MCF 10A (cell line): ENCODE measurements around the gene INTS14. TPM values are rescaled to one million over a fixed set of nuclear protein-coding genes. Genes with fewer than 3 reads are reported as not detected.

Experiments used
- BruUV-seq: library from RNA; stranded (reverse); fragments of 400-500 nt; replicated peaks from 2 replicates; lab custom pipeline; 2021; lab: Mats Ljungman, UMichigan
- CTCF ChIA-PET: fragments of 300-600 bp; sonication (Branson Sonifier 250); formaldehyde crosslinking; extraction: SDS; loops from one replicate; lab custom pipeline; 2021; ENCODE audit warnings: antibody characterized with exemption, inconsistent platforms; lab: Yijun Ruan, JAX
- POLR2A ChIA-PET: fragments of 300-600, 350-650 bp; sonication (Branson Sonifier 250); formaldehyde crosslinking; extraction: SDS; loops from one replicate; lab custom pipeline; 2020; ENCODE audit warnings: antibody characterized with exemption, inconsistent platforms; lab: Yijun Ruan, JAX
- DNase-seq: peaks from one replicate; pipeline ENCODE4 v3.0.0-alpha.2; 2018; ENCODE audit not compliant: unreplicated experiment
- H3K27ac Mint-ChIP-seq: one replicate; pipeline ENCODE4 v1.8.0; 2022; ENCODE audit warnings: mild to moderate bottlenecking, low read depth, mixed read lengths; ENCODE audit not compliant: unreplicated experiment
- H3K27me3 Mint-ChIP-seq: one replicate; pipeline ENCODE4 v1.8.0; 2022; ENCODE audit warnings: mixed read lengths; ENCODE audit not compliant: insufficient read depth, unreplicated experiment
- H3K36me3 Mint-ChIP-seq: one replicate; pipeline ENCODE4 v1.8.0; 2022; ENCODE audit warnings: mild to moderate bottlenecking, moderate library complexity, mixed read lengths; ENCODE audit not compliant: insufficient read depth, unreplicated experiment
- H3K4me1 Mint-ChIP-seq: one replicate; pipeline ENCODE4 v1.8.0; 2022; ENCODE audit warnings: mixed read lengths; ENCODE audit not compliant: insufficient read depth, unreplicated experiment
- H3K4me3 Mint-ChIP-seq: one replicate; pipeline ENCODE4 v1.8.0; 2022; ENCODE audit warnings: mild to moderate bottlenecking, moderate library complexity, mixed read lengths; ENCODE audit not compliant: unreplicated experiment
- H3K9me3 Mint-ChIP-seq: one replicate; pipeline ENCODE4 v1.8.0; 2022; ENCODE audit warnings: mixed read lengths; ENCODE audit not compliant: unreplicated experiment
- intact Hi-C: fragments of 100-400 bp; cut with micrococcal nuclease; formaldehyde crosslinking; loops from 2 replicates; pipeline ENCODE4 v1.14.1; 2022
- total RNA-seq: library from RNA; stranded (reverse); gene quantifications from 2 replicates; pipeline ENCODE4 v1.2.3, GENCODE V29; 2022
- TF ChIP-seq, protein P1 (sequence below): fragments of 200-600 bp; IDR thresholded peaks from one replicate; pipeline ENCODE4 v1.8.0; 2022; ENCODE audit warnings: antibody characterized with exemption, mild to moderate bottlenecking; ENCODE audit not compliant: unreplicated experiment

INTS14 gene
- total RNA-seq, 1 experiment from 2014 or later: 47.0 TPM

DNA sequence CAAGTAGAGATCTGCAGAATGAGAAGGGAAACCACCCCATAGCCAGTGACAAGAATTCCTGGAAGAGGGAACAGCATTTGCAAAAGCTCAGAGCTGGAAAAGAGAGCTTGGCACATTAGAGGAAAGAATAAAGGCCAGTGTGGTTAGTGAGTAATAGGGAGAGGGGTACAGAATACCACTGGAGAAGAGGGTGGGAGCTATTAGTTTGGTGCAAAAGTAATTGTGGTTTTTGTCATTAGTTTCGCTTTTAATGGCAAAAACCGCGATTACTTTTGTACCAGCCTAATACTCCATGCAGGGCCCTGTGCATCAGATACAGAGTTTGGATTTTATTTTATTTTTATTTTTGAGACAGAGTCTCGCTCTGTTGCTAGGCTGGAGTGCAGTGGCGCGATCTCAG, 20.6 kb upstream of the INTS14 start:
- no peaks in the 10 kb centered on the region for H3K9me3 Mint-ChIP-seq
- BruUV-seq: no TSS peak

DNA sequence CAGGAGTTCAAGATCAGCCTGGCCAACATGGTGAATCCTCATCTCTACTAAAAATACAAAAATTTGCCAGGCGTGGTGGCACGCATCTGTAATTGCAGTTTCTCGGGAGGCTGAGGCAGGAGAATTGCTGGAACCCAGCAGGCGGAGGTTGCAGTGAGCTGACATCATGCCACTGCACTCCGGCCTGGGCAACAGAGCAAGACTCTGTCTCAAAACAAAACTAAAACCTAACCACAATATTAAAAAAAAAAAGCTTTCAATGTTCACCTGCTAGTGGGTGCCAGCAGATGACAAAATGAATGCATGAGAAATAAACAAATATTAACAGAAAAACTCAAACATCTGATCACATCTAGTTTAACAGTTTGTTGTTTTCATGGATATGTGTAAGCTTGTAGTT, 19.8 kb upstream of the INTS14 start:
- Mint-ChIP-seq H3K4me3 (no peak overlapping the region), H3K9me3 (no peaks in the 10 kb centered on the region), H3K36me3 (peaks cover 7% of the 10 kb centered on the region), H3K4me1 (peaks cover 11% of the 10 kb centered on the region), H3K27me3 (no peaks in the 10 kb centered on the region), H3K27ac (no peak overlapping the region)
- ChIA-PET CTCF (interaction anchor here (0.5 to 1.4 kb wide), 2 partner anchors 18 to 314 kb away, joined by 3 read pairs; no protein-coding TSS in a partner anchor), POLR2A (no interaction called here)
- TF ChIP-seq, protein P1, sequence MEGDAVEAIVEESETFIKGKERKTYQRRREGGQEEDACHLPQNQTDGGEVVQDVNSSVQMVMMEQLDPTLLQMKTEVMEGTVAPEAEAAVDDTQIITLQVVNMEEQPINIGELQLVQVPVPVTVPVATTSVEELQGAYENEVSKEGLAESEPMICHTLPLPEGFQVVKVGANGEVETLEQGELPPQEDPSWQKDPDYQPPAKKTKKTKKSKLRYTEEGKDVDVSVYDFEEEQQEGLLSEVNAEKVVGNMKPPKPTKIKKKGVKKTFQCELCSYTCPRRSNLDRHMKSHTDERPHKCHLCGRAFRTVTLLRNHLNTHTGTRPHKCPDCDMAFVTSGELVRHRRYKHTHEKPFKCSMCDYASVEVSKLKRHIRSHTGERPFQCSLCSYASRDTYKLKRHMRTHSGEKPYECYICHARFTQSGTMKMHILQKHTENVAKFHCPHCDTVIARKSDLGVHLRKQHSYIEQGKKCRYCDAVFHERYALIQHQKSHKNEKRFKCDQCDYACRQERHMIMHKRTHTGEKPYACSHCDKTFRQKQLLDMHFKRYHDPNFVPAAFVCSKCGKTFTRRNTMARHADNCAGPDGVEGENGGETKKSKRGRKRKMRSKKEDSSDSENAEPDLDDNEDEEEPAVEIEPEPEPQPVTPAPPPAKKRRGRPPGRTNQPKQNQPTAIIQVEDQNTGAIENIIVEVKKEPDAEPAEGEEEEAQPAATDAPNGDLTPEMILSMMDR: no peak
- BruUV-seq: no TSS peak
- intact Hi-C loops: no loop called here
- DNase-seq: no peak

More for the DNA sequence above, 20.6 kb upstream of the INTS14 start:
- intact Hi-C loops: no loop called here
- Mint-ChIP-seq H3K27me3 (no peaks in the 10 kb centered on the region), H3K4me3 (no peak overlapping the region), H3K4me1 (peaks cover 11% of the 10 kb centered on the region), H3K36me3 (no peaks in the 10 kb centered on the region), H3K27ac (no peak overlapping the region)
- ChIA-PET POLR2A (interaction anchor here (0.7 to 1.7 kb wide), 2 partner anchors 19 to 21 kb away, joined by 3 to 6 read pairs; partner anchors contain the start of gene INTS14), CTCF (no interaction called here)
- no peak for DNase-seq
- TF ChIP-seq, protein P1: no peak

- ChIA-PET POLR2A (no interaction called here), CTCF (interaction anchor here (0.7 to 4.5 kb wide), 3 partner anchors 9 to 19 kb away, joined by 3 to 22 read pairs (median 3); partner anchors contain the start of gene INTS14)
- intact Hi-C loops: no loop called here
- H3K27me3 Mint-ChIP-seq: no peaks in the 10 kb centered on the region
- no peak overlapping the region for H3K4me3 Mint-ChIP-seq
- DNase-seq: no peak
- no peak overlapping the region for H3K27ac Mint-ChIP-seq
- no peaks in the 10 kb centered on the region for H3K9me3 Mint-ChIP-seq
- peaks cover 13% of the 10 kb centered on the region for H3K36me3 Mint-ChIP-seq
- TF ChIP-seq, protein P1: no peak
- BruUV-seq: no TSS peak
- H3K4me1 Mint-ChIP-seq: peaks cover 11% of the 10 kb centered on the region
Measured at GRCh38 chr15:65629548-65629947, 18.6 kb upstream of the INTS14 start.

- Mint-ChIP-seq H3K4me3 (no peak overlapping the region), H3K27ac (no peak overlapping the region), H3K27me3 (no peaks in the 10 kb centered on the region), H3K36me3 (peaks cover 20% of the 10 kb centered on the region), H3K9me3 (no peaks in the 10 kb centered on the region), H3K4me1 (no peaks in the 10 kb centered on the region)
- no TSS peak for BruUV-seq
- no peak for DNase-seq
- ChIA-PET POLR2A (interaction anchor here (1.0 kb wide), 1 partner anchor 16 kb away, joined by 4 read pairs; the partner anchor contains the start of gene INTS14), CTCF (interaction anchor here (4.5 kb wide), 1 partner anchor 12 kb away, joined by 22 read pairs; no protein-coding TSS in a partner anchor)
- intact Hi-C loops: no loop called here
- TF ChIP-seq, protein P1: no peak
Measured at GRCh38 chr15:65626856-65627255, 15.9 kb upstream of the INTS14 start.
